Measurements from ENCODE around the gene ZSCAN5C.
"Not testable (repeated sequence)": the region's sequence is repeated elsewhere in the genome, so short reads cannot be mapped to it uniquely, and the experiment has no call there.

ZSCAN5C gene, protein sequence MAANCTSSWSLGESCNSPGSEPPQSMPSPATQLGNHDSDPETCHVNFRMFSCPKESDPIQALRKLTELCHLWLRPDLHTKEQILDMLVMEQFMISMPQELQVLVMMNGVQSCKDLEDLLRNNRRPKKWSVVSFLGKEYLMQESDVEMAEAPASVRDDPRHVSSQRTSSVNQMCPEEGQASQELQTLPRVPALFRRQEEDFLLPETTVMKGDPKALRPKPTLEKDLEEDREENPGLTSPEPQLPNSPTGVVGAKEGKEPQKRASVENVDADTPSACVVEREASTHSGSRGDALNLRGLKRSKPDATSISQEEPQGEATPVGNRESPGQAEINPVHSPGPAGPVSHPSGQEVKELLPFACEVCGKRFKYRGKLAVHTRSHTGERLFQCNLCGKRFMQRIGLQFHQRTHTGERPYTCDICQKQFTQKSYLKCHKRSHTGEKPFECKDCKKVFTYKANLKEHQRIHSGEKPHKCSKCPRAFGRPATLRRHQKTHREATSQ

DNA sequence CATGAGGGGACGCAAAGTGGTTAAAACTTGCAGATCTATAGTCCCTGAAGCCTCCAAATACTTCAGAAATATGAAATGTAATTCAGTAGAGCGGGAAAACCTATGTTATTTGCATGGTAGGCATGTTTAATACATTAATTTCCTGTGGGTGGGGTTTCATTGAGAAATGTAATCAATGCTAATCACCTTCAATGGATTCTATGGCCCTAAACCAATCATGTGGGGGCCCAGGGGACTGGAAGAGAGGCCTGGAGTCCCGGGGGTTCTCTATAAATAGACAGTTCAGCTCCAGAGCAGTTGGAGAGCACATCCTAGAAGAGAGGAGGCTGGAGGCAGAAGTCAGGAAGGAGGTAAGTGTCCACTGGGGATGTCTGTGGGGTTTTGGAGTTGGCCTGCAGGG lies at the start of gene ZSCAN5C:
Gene ZSCAN5C, plus strand, starts transcription at position 301 of the 400 bp plus-strand sequence. CDS start 3,641 bp downstream, outside the sequence.
- DNase-seq: no peak

- no peak for DNase-seq
These were observed 49.4 kb upstream of the ZSCAN5C start for GRCh38 chr19:56152644-56153043.

DNA sequence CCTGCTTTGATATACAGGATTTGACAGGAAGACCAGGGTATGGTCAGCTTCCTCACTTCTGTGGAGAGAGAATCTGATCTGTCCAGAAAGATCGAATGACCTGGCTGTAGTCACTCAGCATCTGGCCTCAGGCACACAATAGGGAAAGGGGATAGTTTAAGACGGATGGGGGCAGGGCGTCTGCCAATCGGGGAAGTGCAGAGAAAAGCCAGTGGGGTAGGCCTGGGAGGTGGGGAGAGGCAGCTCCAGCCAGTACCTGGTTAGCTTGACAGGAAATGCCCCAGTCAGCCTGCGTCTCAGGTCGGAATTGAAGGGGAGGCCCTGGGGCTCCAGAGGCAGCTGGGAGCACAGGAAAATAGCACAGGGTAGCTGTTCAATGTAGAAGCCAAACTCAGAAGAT lies 48.6 kb upstream of the ZSCAN5C start:
- DNase-seq: no peak

GRCh38 chr19:56155124-56155687 lies 46.9 kb upstream of the ZSCAN5C start:
- DNase-seq: no peak

DNA sequence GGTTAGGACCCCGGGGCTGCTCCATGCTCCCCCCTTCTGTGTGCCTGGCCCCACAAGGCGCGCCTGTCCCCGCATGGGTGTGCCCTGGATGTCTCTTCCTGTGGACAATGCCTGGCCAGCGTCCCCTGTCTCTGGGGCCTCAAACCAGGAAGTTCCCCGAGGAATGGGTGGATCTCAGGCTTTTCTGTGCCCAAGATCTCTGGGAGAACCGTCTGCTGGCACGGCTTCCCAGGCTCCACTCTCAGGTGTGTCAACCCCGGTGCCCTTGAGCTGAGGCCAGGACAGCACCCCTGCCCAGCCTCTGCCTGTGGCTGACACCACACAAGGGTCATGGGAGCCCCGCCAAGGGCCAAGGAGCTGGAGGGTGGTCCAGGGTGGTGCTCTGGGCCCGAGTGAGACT lies 45.3 kb upstream of the ZSCAN5C start:
- DNase-seq: no peak

DNA sequence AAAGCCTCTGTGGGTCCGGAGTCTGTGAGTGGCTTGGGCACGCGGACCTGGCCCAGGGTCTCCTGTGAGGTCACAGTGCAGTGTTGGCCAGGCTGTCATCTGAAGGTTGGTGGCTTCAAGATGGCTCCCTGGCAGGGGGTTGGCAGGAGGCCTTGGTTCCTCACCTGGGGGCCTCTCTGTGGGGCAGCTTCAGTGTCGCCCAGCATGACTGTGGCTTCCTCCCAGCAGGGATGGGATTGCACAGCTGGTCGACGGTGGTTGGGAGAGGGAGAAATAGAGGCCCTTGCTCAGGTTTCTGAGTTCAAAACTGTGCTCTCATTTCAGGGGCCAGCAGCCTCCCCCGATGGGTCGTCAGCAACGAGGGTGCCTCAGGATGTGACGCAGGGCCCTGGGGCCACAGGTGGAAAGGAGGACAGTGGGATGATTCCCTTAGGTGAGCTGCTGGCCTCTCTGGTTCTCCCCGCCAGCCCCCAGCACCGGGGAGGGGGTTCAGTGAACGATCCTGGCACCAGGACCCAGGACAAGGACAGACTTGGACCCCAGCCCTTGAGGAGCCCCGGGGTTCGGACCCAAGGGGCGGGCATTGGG lies 43.8 kb upstream of the ZSCAN5C start:
- no peak for DNase-seq

GRCh38 chr19:56159009-56159559 lies 43.0 kb upstream of the ZSCAN5C start:
- DNase-seq: no peak

DNA sequence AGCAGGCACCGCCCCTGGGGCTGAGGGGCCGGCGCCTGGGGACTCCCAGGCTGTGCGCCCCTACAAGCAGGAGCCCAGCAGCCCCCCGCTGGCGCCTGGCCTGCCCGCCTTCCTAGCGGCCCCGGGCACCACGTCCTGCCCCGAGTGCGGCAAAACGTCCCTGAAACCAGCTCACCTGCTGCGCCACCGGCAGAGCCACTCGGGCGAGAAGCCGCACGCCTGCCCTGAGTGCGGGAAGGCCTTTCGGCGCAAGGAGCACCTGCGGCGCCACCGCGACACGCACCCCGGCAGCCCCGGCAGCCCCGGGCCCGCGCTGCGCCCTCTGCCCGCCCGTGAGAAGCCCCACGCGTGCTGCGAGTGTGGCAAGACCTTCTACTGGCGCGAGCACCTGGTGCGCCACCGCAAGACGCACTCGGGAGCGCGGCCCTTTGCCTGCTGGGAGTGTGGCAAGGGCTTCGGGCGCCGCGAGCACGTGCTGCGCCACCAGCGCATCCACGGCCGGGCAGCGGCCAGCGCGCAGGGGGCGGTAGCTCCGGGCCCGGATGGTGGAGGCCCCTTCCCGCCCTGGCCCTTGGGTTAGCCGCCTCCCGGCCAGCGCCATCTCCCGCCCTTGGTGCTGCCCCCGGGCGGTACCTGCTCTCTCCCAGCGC lies 42.3 kb upstream of the ZSCAN5C start:
- no peak for DNase-seq

- DNase-seq: no peak
These were observed 40.5 kb upstream of the ZSCAN5C start for GRCh38 chr19:56161534-56161933.

DNA sequence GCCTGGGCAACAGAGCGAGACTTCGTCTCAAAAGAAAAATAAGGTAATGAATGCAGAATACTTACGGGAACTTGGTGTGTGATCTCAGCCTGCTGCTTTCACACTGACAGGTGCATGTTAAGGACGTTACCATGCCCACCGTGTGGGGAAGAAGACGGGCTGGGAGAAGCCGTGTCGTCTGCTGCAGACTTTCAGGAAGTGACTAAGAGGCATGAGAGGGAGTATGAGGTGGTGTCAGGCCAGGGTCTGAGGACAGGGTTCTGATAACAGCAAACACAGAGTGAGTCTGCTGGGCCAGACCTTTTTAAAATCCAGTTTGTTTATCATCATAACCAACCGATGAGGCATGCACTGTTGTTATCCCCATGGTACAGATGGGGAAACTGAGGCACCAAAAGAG lies 39.8 kb upstream of the ZSCAN5C start:
- DNase-seq: no peak

DNA sequence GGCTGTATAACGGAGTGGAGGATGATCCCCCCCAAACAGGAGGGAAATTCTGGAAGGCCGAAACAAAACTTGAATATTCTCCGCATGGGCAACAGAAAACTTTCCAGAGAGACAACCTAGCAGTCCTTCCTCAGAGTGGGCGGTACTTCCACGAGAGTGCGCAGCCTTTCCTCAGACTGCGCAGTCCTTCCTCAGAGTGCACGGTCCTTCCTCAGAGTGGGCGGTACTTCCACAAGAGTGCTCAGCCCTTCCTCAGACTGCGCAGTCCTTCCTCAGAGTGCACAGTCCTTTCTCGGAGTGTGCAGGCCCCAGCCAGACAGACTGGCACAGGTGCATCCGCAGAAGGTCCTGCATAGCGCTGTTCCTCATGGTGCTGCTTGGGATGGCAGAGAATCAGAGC lies 39.0 kb upstream of the ZSCAN5C start:
- DNase-seq: no peak

DNA sequence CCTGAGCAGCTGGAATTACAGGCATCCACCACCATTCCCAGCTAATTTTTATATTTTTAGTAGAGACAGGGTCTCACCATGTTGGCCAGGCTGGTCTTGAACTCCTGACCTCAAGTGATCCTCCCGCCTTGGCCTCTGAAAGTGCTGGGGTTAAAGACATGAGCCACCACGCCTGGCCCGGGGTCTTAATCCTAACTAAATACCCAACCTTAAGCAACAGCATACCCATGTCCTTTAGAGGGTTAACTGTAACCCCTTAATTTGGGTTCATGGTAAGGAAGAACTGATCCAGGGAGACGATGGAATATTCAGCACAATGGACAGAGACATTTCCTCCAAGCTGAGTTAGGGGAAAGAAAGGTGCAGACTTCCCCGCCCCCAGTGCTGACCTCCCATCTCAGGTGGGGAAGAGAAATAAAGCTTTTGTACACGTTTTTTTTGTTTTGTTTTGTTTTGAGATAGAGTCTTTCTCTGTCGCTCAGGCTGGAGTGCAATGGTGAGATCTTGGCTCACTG lies 35.0 kb upstream of the ZSCAN5C start:
- no peak for DNase-seq

GRCh38 chr19:56170261-56170660 lies 31.8 kb upstream of the ZSCAN5C start:
- no peak for DNase-seq

GRCh38 chr19:56174086-56174485 lies 28.0 kb upstream of the ZSCAN5C start:
- DNase-seq: no peak

DNA sequence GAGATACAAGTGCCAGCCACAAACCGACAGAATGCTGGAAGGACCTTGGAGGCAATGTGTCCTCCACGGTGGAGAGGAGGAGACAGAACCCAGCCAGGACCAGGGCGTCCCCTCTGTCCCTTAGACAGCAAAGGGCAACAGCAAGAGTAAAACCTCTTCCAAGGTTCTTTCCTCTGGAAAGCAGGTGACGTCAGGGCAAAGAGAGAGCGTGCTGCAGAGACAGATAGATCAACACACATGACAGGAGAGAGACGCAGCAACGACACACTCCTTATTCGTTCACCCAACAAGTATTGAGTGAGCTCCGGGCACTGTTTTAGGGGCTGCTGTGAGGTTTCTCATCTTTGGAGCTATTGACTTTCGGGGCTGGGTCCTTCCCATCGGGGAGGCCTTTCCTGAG lies 27.5 kb upstream of the ZSCAN5C start:
- DNase-seq: no peak

- DNase-seq: not testable (repeated sequence)
These were observed 26.2 kb upstream of the ZSCAN5C start, which contains the start of gene GALP for GRCh38 chr19:56175861-56176307. GALP (plus strand) TSS chr19:56176008; CDS start chr19:56177109, 1,101 bp downstream.

GRCh38 chr19:56176310-56176709 lies 25.8 kb upstream of the ZSCAN5C start:
- not testable (repeated sequence) for DNase-seq

DNA sequence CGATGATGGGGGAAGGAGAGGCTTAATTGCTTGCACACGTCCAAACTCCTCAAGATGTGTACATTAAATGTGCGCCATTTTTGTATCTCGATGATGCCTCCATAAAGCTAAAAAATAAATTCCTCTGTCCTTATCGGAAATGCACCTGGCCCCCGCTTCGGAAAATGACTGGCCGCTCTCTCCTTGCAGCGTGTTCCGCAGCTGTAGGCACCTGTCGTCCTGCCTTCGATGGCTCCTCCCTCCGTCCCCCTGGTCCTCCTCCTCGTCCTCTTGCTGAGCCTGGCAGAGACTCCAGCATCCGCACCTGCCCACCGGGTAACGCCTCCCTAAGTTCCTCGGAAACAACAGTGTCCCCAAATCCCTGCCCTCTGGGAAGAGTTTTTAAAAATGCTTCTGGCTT lies 25.2 kb upstream of the ZSCAN5C start:
- DNase-seq: no peak

GRCh38 chr19:56177564-56178243 lies 24.4 kb upstream of the ZSCAN5C start:
- DNase-seq: no peak

GRCh38 chr19:56189785-56190184 lies 12.3 kb upstream of the ZSCAN5C start:
- DNase-seq: no peak

DNA sequence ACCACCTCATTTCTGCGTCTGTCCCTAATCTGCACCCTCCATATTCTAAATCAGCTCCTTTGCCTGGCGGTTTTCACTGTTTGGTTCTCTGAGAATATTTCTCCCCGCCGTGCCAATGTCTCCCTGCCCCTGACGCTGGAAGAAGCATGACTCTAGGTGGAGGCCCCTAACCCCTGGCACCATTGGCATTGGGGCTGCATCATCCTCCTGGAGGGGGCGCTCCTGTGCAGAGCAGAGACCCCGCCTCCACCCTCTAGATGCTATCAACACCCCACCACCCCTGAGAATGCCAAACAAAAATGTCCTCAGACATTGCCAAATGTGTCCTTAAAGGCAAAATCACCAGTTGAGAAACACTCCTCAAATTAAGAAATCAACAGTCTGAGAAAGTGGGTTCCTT lies 11.0 kb upstream of the ZSCAN5C start:
- DNase-seq: no peak

DNA sequence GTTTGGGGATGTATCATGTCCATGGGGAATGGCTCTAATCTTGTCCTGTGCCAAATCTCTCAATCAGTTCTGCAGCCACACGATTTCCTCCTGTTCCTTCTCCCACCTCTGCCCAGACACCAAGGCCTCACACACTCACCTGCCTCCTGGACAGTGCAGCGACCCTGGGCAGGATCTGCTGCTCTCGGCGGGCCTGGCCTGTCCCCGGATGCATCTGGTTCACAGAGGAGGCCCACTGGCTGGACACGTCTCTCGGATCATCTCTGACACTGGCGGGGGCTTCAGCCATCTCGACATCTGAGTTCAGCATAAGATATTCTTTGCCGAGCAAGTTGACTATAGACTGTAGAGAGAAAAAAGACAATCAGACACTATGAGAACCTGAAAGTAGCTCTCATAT lies 10.4 kb upstream of the ZSCAN5C start:
- DNase-seq: no peak
